WTC11 (cell line): ENCODE measurements around the gene HMGCS1. TPM values are rescaled to one million over a fixed set of nuclear protein-coding genes. Genes with fewer than 3 reads are reported as not detected.
A peak's percentile ranks its signal among the peaks of the same experiment; 100 is the strongest.

ENCODE experiments used
- ATAC-seq: fragments of 200-7000 bp; cut with Tn5 transposase; 2 replicates; pipeline ENCODE4 v1.10.0; 2021; ENCODE audit warnings: mild to moderate bottlenecking, moderate library complexity
- CTCF ChIA-PET: fragments of 300-600 bp; sonication (Branson Sonifier 250); formaldehyde crosslinking; loops from one replicate; lab custom pipeline; 2021; ENCODE audit warnings: antibody characterized with exemption; lab: Charles Lee
- POLR2A ChIA-PET: fragments of 350-600 bp; sonication (Branson Sonifier 250); formaldehyde crosslinking; loops from one replicate; lab custom pipeline; 2021; ENCODE audit warnings: antibody characterized with exemption; lab: Charles Lee
- DNase-seq: peaks from one replicate; pipeline ENCODE4 v3.0.0; 2021; ENCODE audit warnings: low spot score
- H3K27ac Mint-ChIP-seq: 2 replicates; pipeline ENCODE4 v1.8.0; 2021; ENCODE audit warnings: mixed read lengths
- H3K27me3 Mint-ChIP-seq: 2 replicates; pipeline ENCODE4 v1.8.0; 2021; ENCODE audit warnings: low read depth, mild to moderate bottlenecking, moderate library complexity, mixed read lengths
- H3K36me3 Mint-ChIP-seq: 2 replicates; pipeline ENCODE4 v1.8.0; 2021; ENCODE audit warnings: mixed read lengths
- H3K4me1 Mint-ChIP-seq: 2 replicates; pipeline ENCODE4 v1.8.0; 2022; ENCODE audit warnings: mixed read lengths
- H3K4me3 Mint-ChIP-seq: 2 replicates; pipeline ENCODE4 v1.8.0; 2021; ENCODE audit warnings: mild to moderate bottlenecking, moderate library complexity, mixed read lengths
- H3K9me3 Mint-ChIP-seq: 2 replicates; pipeline ENCODE4 v1.8.0; 2021; ENCODE audit warnings: mixed read lengths
- ATF2 ChIP-seq: sonication (generic); formaldehyde crosslinking; IDR thresholded peaks from 2 replicates; pipeline ENCODE4 v1.8.1; 2022; ENCODE audit warnings: low read depth, missing genetic modification reagents, borderline replicate concordance
- CBFB ChIP-seq: sonication (generic); formaldehyde crosslinking; IDR thresholded peaks from 2 replicates; pipeline ENCODE4 v1.8.1; 2022; ENCODE audit warnings: mild to moderate bottlenecking, low read depth, missing genetic modification reagents
- CREB1 ChIP-seq: sonication (generic); formaldehyde crosslinking; IDR thresholded peaks from 2 replicates; pipeline ENCODE4 v1.8.0; 2023; ENCODE audit warnings: mild to moderate bottlenecking, missing genetic modification reagents
- CTCF ChIP-seq: fragments of 200-600 bp; IDR thresholded peaks from 2 replicates; pipeline ENCODE4 v1.8.0; 2022; ENCODE audit warnings: antibody characterized with exemption
- E2F1 ChIP-seq: sonication (generic); formaldehyde crosslinking; IDR thresholded peaks from 2 replicates; pipeline ENCODE4 v1.8.0; 2022; ENCODE audit warnings: mild to moderate bottlenecking, missing genetic modification reagents
- HMGXB4 ChIP-seq: sonication (generic); formaldehyde crosslinking; IDR thresholded peaks from 2 replicates; pipeline ENCODE4 v1.8.1; 2023; ENCODE audit warnings: mild to moderate bottlenecking, moderate library complexity, missing genetic modification reagents
- NFYB ChIP-seq: sonication (generic); formaldehyde crosslinking; conservative IDR thresholded peaks from 2 replicates; pipeline ENCODE4 v1.8.0; 2022; ENCODE audit warnings: low read depth, missing genetic modification reagents
- OVOL2 ChIP-seq: fragments of 250-450 bp; sonication (Bioruptor Pico); IDR thresholded peaks from 2 replicates; pipeline ENCODE4 v1.9.0; 2021; ENCODE audit warnings: mild to moderate bottlenecking, borderline replicate concordance
- SMAD4 ChIP-seq: sonication (generic); formaldehyde crosslinking; IDR thresholded peaks from 2 replicates; pipeline ENCODE4 v1.8.0; 2022; ENCODE audit warnings: mild to moderate bottlenecking, missing genetic modification reagents
- STAT6 ChIP-seq: sonication (generic); formaldehyde crosslinking; conservative IDR thresholded peaks from 2 replicates; pipeline ENCODE4 v1.8.1; 2023; ENCODE audit warnings: mild to moderate bottlenecking, low read depth, missing genetic modification reagents, moderate library complexity
- TEAD1 ChIP-seq: sonication (generic); formaldehyde crosslinking; IDR thresholded peaks from 2 replicates; pipeline ENCODE4 v1.8.0; 2022; ENCODE audit warnings: mild to moderate bottlenecking, missing genetic modification reagents
- USF2 ChIP-seq: sonication (generic); formaldehyde crosslinking; IDR thresholded peaks from 2 replicates; pipeline ENCODE4 v1.8.1; 2023; ENCODE audit warnings: mild to moderate bottlenecking, missing genetic modification reagents, moderate library complexity
- ZNF416 ChIP-seq: fragments of 250-450 bp; sonication (Bioruptor Pico); IDR thresholded peaks from 2 replicates; pipeline ENCODE4 v1.9.0; 2021; ENCODE audit warnings: mild to moderate bottlenecking, inconsistent platforms
- ZNF512 ChIP-seq: sonication (generic); formaldehyde crosslinking; IDR thresholded peaks from 2 replicates; pipeline ENCODE4 v1.8.1; 2022; ENCODE audit warnings: missing genetic modification reagents, borderline replicate concordance
- total RNA-seq: library from RNA; stranded (reverse); gene quantifications from 3 replicates; pipeline ENCODE4 v1.2.3, GENCODE V29; 2021

The HMGCS1 gene
- total RNA-seq, 1 experiment from 2014 or later: 199 TPM

- CTCF ChIA-PET: interaction anchor here (1.5 to 1.9 kb wide), 3 partner anchors 10 to 181 kb away, joined by 4 to 7 read pairs (median 7); partner anchors contain the start of genes HMGCS1 and TMEM267
- TF ChIP-seq CBFB (CRISPR knock-in tag): no peak
- no peak for TF ChIP-seq TEAD1 (CRISPR knock-in tag)
- TF ChIP-seq ZNF416 (CRISPR knock-in tag): no peak
- no peak for TF ChIP-seq E2F1
- no peak for TF ChIP-seq NFYB
- TF ChIP-seq CREB1: no peak
- TF ChIP-seq SMAD4: no peak
- no peak for TF ChIP-seq ZNF512 (CRISPR knock-in tag)
- no peak for TF ChIP-seq ATF2 (CRISPR knock-in tag)
- no peak for TF ChIP-seq OVOL2 (CRISPR knock-in tag)
- no peak for TF ChIP-seq CTCF
- no peak for TF ChIP-seq HMGXB4
- no peak for TF ChIP-seq USF2 (CRISPR knock-in tag)
- no peak for TF ChIP-seq STAT6 (CRISPR knock-in tag)
Measured at GRCh38 chr5:43303242-43303641, 10.0 kb downstream of the HMGCS1 start.

More at GRCh38 chr5:43303242-43303641, 10.0 kb downstream of the HMGCS1 start:
- no peaks in the 10 kb centered on the region for H3K27me3 Mint-ChIP-seq
- H3K36me3 Mint-ChIP-seq: peaks cover 11% of the 10 kb centered on the region
- no peaks in the 10 kb centered on the region for H3K9me3 Mint-ChIP-seq
- H3K4me3 Mint-ChIP-seq: no peak overlapping the region
- H3K27ac Mint-ChIP-seq: peak overlapping the region; percentile 55
- DNase-seq: no peak
- no peak for ATAC-seq
- peaks cover 62% of the 10 kb centered on the region for H3K4me1 Mint-ChIP-seq
- POLR2A ChIA-PET: no interaction called here
